Measurements from ENCODE around the gene ANXA11. TPM values are rescaled to one million over a fixed set of nuclear protein-coding genes. Genes with fewer than 3 reads are reported as not detected.
A peak's percentile ranks its signal among the peaks of the same experiment; 100 is the strongest.

Gene ANXA11
- total and polyA plus RNA-seq, 2 donors (not counting 1 experiment from before 2014, with no cell fraction given): 124 to 206 TPM

DNA sequence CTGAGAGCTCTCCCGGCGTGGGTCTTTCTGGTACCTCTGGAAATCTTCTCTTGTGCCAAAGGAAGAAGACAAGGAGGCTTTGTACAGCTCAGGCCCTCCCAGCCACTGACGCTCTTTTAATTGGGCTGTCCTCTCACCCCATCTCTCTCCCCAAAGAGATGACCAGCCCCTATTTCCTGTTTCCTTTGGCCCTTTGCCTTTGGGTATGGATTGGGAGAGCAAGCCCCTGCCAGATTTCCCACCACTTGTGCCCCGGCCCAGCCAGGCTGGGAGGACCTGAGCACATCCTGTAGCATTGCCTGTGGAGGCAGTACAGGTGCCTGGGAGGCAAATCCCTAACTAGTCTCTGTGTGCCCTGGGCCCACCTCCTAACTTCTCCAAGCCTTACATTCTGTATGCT, 78.5 kb downstream of the ANXA11 start:
- Histone ChIP-seq H3K36me3 (ENCODE audit: control insufficient read depth, insufficient read depth, low read length) (no peaks in the 10 kb centered on the region), H3K4me1 (ENCODE audit: control insufficient read depth, extremely low read depth, insufficient read depth, low read length) (peaks cover 9% of the 10 kb centered on the region), H3K79me2 (ENCODE audit: control insufficient read depth, insufficient read depth, low read length) (no peaks in the 10 kb centered on the region), H3K4me2 (ENCODE audit: extremely low read depth, insufficient read depth, low read length) (no peak overlapping the region), H3K9me3 (ENCODE audit: control insufficient read depth, insufficient read depth, low read depth, low read length) (no peaks in the 10 kb centered on the region), H2AFZ (ENCODE audit: low read length) (no peak overlapping the region), H3K4me3 (replicated peaks in 1 of 4; ENCODE audit: control extremely low read depth in 1 of 4, insufficient read depth in 1 of 4, low read depth in 3 of 4, low read length in 4 of 4) (no peak overlapping the region), H3K9ac (ENCODE audit: insufficient read depth, low read length) (no peak overlapping the region), H3K27ac (ENCODE audit: insufficient read depth, low read length) (no peak overlapping the region), H4K20me1 (ENCODE audit: control insufficient read depth, extremely low read depth, insufficient read depth, low read length) (no peaks in the 10 kb centered on the region), H3K27me3 (ENCODE audit: control insufficient read depth, insufficient read depth, low read length) (no peaks in the 10 kb centered on the region)
- no peak for DNase-seq (ENCODE audit: low read depth in 2 of 2)
- TF ChIP-seq, protein P1, sequence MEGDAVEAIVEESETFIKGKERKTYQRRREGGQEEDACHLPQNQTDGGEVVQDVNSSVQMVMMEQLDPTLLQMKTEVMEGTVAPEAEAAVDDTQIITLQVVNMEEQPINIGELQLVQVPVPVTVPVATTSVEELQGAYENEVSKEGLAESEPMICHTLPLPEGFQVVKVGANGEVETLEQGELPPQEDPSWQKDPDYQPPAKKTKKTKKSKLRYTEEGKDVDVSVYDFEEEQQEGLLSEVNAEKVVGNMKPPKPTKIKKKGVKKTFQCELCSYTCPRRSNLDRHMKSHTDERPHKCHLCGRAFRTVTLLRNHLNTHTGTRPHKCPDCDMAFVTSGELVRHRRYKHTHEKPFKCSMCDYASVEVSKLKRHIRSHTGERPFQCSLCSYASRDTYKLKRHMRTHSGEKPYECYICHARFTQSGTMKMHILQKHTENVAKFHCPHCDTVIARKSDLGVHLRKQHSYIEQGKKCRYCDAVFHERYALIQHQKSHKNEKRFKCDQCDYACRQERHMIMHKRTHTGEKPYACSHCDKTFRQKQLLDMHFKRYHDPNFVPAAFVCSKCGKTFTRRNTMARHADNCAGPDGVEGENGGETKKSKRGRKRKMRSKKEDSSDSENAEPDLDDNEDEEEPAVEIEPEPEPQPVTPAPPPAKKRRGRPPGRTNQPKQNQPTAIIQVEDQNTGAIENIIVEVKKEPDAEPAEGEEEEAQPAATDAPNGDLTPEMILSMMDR (conservative IDR thresholded peaks at IDR 0.05 in 1 of 2, IDR thresholded peaks at IDR 0.05 in 1 of 2; ENCODE audit: low read depth in 1 of 2, low read length in 2 of 2): no peak

DNA sequence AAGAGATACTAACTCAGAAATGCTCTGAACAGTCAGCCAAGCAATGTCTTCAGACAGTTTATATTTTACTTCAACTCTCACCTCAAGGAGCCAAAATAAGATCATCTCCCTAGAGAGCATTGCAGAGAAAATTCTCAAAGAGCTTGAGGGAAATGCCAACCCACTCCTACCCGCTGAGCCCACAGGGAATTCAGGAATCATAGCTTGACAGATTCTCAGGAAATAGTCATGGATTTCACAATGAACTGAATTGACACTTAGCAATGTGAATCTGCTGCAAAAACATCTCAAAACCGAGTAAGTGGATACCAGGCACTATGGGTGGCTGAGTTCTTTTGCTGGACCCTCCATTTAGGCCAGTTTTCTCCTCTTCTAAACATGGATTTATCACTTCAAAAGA, 82.6 kb downstream of the ANXA11 start:
- Histone ChIP-seq H3K27me3 (ENCODE audit: control insufficient read depth, insufficient read depth, low read length) (no peaks in the 10 kb centered on the region), H3K27ac (ENCODE audit: insufficient read depth, low read length) (peak overlapping the region; percentile 13), H3K36me3 (ENCODE audit: control insufficient read depth, insufficient read depth, low read length) (no peaks in the 10 kb centered on the region), H3K4me3 (replicated peaks in 1 of 4; ENCODE audit: control extremely low read depth in 1 of 4, insufficient read depth in 1 of 4, low read depth in 3 of 4, low read length in 4 of 4) (no peak overlapping the region), H3K4me1 (ENCODE audit: control insufficient read depth, extremely low read depth, insufficient read depth, low read length) (peaks cover 9% of the 10 kb centered on the region), H4K20me1 (ENCODE audit: control insufficient read depth, extremely low read depth, insufficient read depth, low read length) (no peaks in the 10 kb centered on the region), H3K9ac (ENCODE audit: insufficient read depth, low read length) (no peak overlapping the region), H3K79me2 (ENCODE audit: control insufficient read depth, insufficient read depth, low read length) (no peaks in the 10 kb centered on the region), H2AFZ (ENCODE audit: low read length) (no peak overlapping the region), H3K4me2 (ENCODE audit: extremely low read depth, insufficient read depth, low read length) (no peak overlapping the region), H3K9me3 (ENCODE audit: control insufficient read depth, insufficient read depth, low read depth, low read length) (no peaks in the 10 kb centered on the region)
- TF ChIP-seq EZH2 (IDR thresholded peaks at IDR 0.05; ENCODE audit: low read length, missing control alignments): no peak
- TF ChIP-seq, protein P1 (conservative IDR thresholded peaks at IDR 0.05 in 1 of 2, IDR thresholded peaks at IDR 0.05 in 1 of 2; ENCODE audit: low read depth in 1 of 2, low read length in 2 of 2): no peak
- DNase-seq (ENCODE audit: low read depth in 2 of 2): peak in 1 of 2 donors; percentile 46

DNA sequence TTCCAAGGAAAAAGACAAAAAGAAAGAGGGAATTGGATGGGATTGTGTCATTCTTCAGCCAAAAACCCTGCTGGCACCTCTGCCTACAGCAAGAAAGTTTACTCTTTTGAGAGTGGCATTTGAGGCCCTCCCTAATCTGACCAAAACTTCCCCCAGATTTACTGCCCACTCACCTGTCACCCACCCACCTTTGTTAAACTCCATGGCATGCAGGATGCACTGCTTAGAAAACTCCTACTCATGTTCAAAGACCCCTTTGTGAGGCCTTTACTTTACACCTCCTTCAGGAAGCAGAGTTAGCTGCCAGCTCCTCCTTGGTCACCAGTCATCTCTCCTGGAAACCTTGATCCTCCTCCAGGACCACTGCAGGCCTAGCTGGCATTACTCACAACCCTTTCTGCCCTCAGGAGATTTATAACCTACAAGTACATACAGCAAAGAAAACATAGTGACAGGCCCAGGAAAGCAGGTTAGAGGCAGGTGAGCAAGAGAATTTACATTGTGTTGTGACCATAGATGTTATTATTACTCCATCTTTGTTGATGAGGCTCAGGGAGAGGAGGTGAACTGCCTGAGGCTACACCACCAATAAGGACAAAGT, 83.1 kb downstream of the ANXA11 start:
- Histone ChIP-seq H3K4me2 (ENCODE audit: extremely low read depth, insufficient read depth, low read length) (no peak overlapping the region), H2AFZ (ENCODE audit: low read length) (no peak overlapping the region), H3K27me3 (ENCODE audit: control insufficient read depth, insufficient read depth, low read length) (no peaks in the 10 kb centered on the region), H3K36me3 (ENCODE audit: control insufficient read depth, insufficient read depth, low read length) (no peaks in the 10 kb centered on the region), H3K9me3 (ENCODE audit: control insufficient read depth, insufficient read depth, low read depth, low read length) (no peaks in the 10 kb centered on the region), H3K27ac (ENCODE audit: insufficient read depth, low read length) (peak overlapping the region; percentile 29), H4K20me1 (ENCODE audit: control insufficient read depth, extremely low read depth, insufficient read depth, low read length) (no peaks in the 10 kb centered on the region), H3K9ac (ENCODE audit: insufficient read depth, low read length) (no peak overlapping the region), H3K4me1 (ENCODE audit: control insufficient read depth, extremely low read depth, insufficient read depth, low read length) (peaks cover 9% of the 10 kb centered on the region), H3K4me3 (replicated peaks in 1 of 4; ENCODE audit: control extremely low read depth in 1 of 4, insufficient read depth in 1 of 4, low read depth in 3 of 4, low read length in 4 of 4) (no peak overlapping the region), H3K79me2 (ENCODE audit: control insufficient read depth, insufficient read depth, low read length) (no peaks in the 10 kb centered on the region)
- TF ChIP-seq, protein P1 (conservative IDR thresholded peaks at IDR 0.05 in 1 of 2, IDR thresholded peaks at IDR 0.05 in 1 of 2; ENCODE audit: low read depth in 1 of 2, low read length in 2 of 2): no peak
- no peak for TF ChIP-seq EZH2 (IDR thresholded peaks at IDR 0.05; ENCODE audit: low read length, missing control alignments)
- DNase-seq (ENCODE audit: low read depth in 2 of 2): no peak
